ENCODE measurements around the gene ENPP6.

ENPP6 gene

GRCh38 chr4:184046148-184046547 lies 171.5 kb downstream of the ENPP6 start:
- no peak for DNase-seq

GRCh38 chr4:184041156-184041555 lies 176.5 kb downstream of the ENPP6 start:
- DNase-seq: no peak

DNA sequence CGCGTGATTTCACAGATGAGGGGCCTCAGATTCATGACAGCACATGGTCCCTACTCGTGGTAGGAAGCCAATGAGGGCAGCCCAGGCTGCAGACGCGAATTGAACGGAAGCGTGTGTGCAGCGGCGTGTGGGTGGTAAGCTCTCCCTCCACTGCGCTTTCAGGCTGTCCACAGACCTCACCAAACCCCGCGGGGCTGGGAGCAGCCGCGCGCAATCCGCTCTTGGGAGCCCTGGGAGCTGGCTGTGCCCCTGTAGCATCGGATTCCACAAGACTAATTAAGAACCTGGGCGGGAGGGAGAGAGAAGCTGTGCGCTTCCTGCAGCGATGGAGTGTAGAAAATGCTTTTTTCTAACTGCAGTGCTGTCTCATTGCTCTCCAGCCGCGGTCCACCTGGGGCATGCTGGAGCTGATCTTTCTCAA lies 177.7 kb downstream of the ENPP6 start:
- no peak for DNase-seq

Measured in islet precursor cell (in vitro differentiated cells).